ENCODE results near the gene PCDHB11.
A peak's percentile ranks its signal among the peaks of the same experiment; 100 is the strongest.

DNA sequence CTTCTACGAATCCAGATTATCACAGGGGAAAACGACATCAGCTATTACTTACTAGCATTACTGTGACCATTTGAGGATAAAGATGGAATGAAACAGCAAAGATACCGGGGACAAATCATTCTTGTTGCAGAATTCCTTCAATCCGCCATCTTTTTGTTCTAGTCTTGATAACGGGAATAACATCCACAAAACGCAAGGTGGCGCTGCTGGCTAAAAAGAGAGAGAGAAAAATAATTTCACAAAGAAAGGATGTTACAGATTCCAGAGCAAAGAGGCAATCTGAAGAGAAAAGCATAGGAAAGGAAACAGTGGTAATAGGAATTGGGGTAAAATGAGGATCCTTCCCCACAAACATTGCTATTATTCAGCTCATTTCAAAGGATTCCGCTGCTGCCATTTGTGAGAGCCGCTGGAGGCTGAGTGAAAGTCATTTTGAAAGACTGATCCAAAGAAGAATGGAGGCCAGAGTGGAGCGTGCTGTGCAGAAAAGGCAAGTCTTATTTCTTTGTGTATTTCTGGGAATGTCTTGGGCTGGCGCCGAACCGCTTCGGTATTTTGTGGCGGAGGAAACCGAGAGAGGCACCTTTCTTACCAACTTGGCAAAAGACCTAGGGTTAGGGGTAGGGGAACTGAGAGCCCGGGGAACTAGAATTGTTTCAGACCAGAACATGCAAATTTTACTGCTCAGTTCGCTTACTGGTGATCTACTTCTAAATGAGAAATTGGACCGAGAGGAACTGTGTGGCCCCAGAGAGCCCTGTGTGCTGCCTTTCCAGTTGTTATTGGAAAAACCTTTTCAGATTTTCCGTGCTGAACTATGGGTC, 26.8 kb upstream of the PCDHB11 start, which contains the start of gene PCDHB7:
- TF ChIP-seq, protein P1, sequence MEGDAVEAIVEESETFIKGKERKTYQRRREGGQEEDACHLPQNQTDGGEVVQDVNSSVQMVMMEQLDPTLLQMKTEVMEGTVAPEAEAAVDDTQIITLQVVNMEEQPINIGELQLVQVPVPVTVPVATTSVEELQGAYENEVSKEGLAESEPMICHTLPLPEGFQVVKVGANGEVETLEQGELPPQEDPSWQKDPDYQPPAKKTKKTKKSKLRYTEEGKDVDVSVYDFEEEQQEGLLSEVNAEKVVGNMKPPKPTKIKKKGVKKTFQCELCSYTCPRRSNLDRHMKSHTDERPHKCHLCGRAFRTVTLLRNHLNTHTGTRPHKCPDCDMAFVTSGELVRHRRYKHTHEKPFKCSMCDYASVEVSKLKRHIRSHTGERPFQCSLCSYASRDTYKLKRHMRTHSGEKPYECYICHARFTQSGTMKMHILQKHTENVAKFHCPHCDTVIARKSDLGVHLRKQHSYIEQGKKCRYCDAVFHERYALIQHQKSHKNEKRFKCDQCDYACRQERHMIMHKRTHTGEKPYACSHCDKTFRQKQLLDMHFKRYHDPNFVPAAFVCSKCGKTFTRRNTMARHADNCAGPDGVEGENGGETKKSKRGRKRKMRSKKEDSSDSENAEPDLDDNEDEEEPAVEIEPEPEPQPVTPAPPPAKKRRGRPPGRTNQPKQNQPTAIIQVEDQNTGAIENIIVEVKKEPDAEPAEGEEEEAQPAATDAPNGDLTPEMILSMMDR (IDR thresholded peaks at IDR 0.05; ENCODE audit: low read depth, low read length), result peak; percentile 76
- no peak for TF ChIP-seq EZH2phosphoT487 (IDR thresholded peaks at IDR 0.05; ENCODE audit: low read depth)
